ENCODE data around the gene CRACR2B. TPM values are rescaled to one million over a fixed set of nuclear protein-coding genes. Genes with fewer than 3 reads are reported as not detected.

The CRACR2B gene
- total and polyA plus RNA-seq, 2 of the 8 experiments (the other 6 are each of a cell fraction or from before 2014, with no cell fraction given) = 18.2 to 26.4 TPM

DNA sequence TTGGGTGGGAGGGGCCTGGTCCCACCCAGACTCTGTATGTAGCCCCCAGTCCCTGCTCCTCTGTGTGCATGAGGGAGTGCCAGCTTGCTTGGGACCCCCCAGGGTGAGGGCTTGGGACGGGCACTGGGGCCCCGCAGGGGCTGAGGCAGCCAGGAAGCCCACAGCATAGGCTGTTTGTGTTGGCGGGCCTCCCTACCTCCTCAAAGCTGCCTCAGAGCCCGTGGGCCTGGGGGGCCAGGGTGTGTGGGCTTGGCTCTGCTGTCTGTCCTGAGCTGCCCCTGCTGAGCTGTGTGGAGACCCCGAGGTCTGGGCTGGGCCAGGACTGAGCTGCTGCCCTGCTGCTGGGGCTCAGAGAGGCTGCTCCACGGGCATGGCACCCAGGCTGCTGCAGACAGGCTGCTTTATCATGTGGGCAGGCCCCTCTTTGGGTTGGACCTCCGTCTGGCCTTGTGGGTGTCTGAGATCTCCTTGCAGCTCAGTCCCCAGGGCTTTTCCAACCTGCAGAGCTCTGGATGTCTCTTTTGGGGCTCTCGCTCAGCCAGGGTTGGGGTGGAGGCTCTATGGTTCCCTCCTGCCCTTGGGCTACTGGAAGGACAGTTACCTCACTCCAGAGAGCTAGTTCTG is 18.3 kb downstream of the CRACR2B start:
- Histone ChIP-seq H4K91ac (replicated peaks; ENCODE audit: insufficient read length, low read length) (peak overlapping the region; percentile 83), H3K9me3 (ENCODE audit: insufficient read depth in 2 of 2, low read depth in 1 of 2, low read length in 1 of 2) (no peaks in the 10 kb centered on the region), H3K23ac (ENCODE audit: insufficient read length) (no peak overlapping the region), H3K79me2 (ENCODE audit: control insufficient read depth in 1 of 2, insufficient read depth in 2 of 2, low read length in 2 of 2) (peaks cover 0 to 23% of the 10 kb centered on the region in 2 experiments; a peak in 2 of 4 replicates), H4K5ac (ENCODE audit: insufficient read length, low read depth, low read length) (no peak overlapping the region), H3K4me3 (ENCODE audit: extremely low read depth in 1 of 4, insufficient read depth in 2 of 4, low read depth in 3 of 4, low read length in 4 of 4) (no peak overlapping the region; a peak in 1 of 8 replicates), H3K4ac (replicated peaks; ENCODE audit: insufficient read length, low read depth, low read length) (no peak overlapping the region), H3K56ac (replicated peaks; ENCODE audit: insufficient read length, low read depth, low read length) (no peak overlapping the region), H3K18ac (ENCODE audit: extremely low read depth, low read length) (no peak overlapping the region; the same call in 1 of the 2 replicates), H3K79me1 (ENCODE audit: low read depth, low read length) (peaks cover 2% of the 10 kb centered on the region; the same call in 1 of the 2 replicates), H3K27ac (ENCODE audit: low read depth, low read length) (no peak overlapping the region), H4K20me1 (replicated peaks in 1 of 2; ENCODE audit: control insufficient read depth in 1 of 2, insufficient read depth in 2 of 2, low read length in 2 of 2) (peaks cover 4 to 20% of the 10 kb centered on the region in 2 experiments), H2BK12ac (ENCODE audit: low read depth, low read length) (no peak overlapping the region), H2BK120ac (replicated peaks; ENCODE audit: low read depth, low read length) (no peak overlapping the region), H3K36me3 (ENCODE audit: control insufficient read depth in 2 of 4, insufficient read depth in 4 of 4, low read length in 3 of 4) (no peaks in the 10 kb centered on the region), H2BK15ac (ENCODE audit: low read length) (peak overlapping the region; percentile 18; the same call in 1 of the 2 replicates), H3K4me2 (ENCODE audit: insufficient read depth in 1 of 2, low read depth in 2 of 2, low read length in 2 of 2) (peak overlapping the region in 1 of 2 experiments; percentile 87; a peak in 1 of 4 replicates), H3K14ac (ENCODE audit: insufficient read length) (no peak overlapping the region), H2AFZ (ENCODE audit: low read length) (no peak overlapping the region), H2AK5ac (ENCODE audit: low read depth, low read length) (no peak overlapping the region), H2BK5ac (ENCODE audit: low read depth, low read length) (peak overlapping the region; percentile 44; the same call in 1 of the 2 replicates), H2BK20ac (ENCODE audit: low read length) (no peak overlapping the region), H3K27me3 (replicated peaks in 1 of 4; ENCODE audit: control insufficient read depth in 3 of 4, extremely low read depth in 1 of 4, insufficient read depth in 3 of 4, low read length in 3 of 4) (peaks cover 0 to 2% (median 0%) of the 10 kb centered on the region in 4 experiments; a peak in 4 of 7 replicates), H3K23me2 (ENCODE audit: low read depth, low read length) (peaks cover 32% of the 10 kb centered on the region; the same call in 1 of the 2 replicates), H3K9ac (replicated peaks in 1 of 4; ENCODE audit: extremely low read depth in 1 of 4, low read depth in 3 of 4, low read length in 3 of 4) (no peak overlapping the region), H4K8ac (ENCODE audit: extremely low read depth, insufficient read depth, low read length) (peak overlapping the region; percentile 28; the same call in 1 of the 2 replicates), H3K4me1 (replicated peaks in 1 of 4; ENCODE audit: control insufficient read depth in 3 of 4, insufficient read depth in 4 of 4, low read length in 3 of 4) (peaks cover 0 to 43% (median 29%) of the 10 kb centered on the region in 4 experiments; a peak in 6 of 7 replicates)
- 91% methylated on average over 6 of the region's 8 CpGs; no CpG with 5 or more reads in 1 of the 2 experiments for WGBS, 2 experiments (ENCODE audit: extremely low coverage in 1 of 2, insufficient coverage in 1 of 2, insufficient read length in 1 of 2, insufficient replicate concordance in 2 of 2, low coverage in 1 of 2, low lambda C conversion rate in 2 of 2, missing lambda C conversion rate in 1 of 2)
- ChIA-PET POLR2A (ENCODE audit: partially characterized antibody) (interaction anchor here (0.6 to 40.4 kb wide), 7 partner anchors 11 to 174 kb away, joined by 3 to 1917 read pairs (median 3); partner anchors contain the start of genes CD151, CEND1, CHID1 and CRACR2B), CTCF (ENCODE audit: partially characterized antibody) (interaction anchor here (0.7 to 6.7 kb wide), 12 partner anchors 8 to 205 kb away, joined by 3 to 74 read pairs (median 4); no protein-coding TSS in a partner anchor)
- no peak for TF ChIP-seq YY1 (IDR thresholded peaks at IDR 0.05; ENCODE audit: low read depth, low read length)
- TF ChIP-seq SRF (IDR thresholded peaks at IDR 0.05; ENCODE audit: low read depth, low read length) = no peak
- TF ChIP-seq MAX (IDR thresholded peaks at IDR 0.05) = no peak
- no peak for TF ChIP-seq CTBP2 (IDR thresholded peaks at IDR 0.05; ENCODE audit: borderline replicate concordance, insufficient read depth, insufficient read length, low read length)
- TF ChIP-seq RXRA (IDR thresholded peaks at IDR 0.05; ENCODE audit: insufficient read depth, low read depth, low read length) = no peak
- TF ChIP-seq FOSL1 (IDR thresholded peaks at IDR 0.05; ENCODE audit: insufficient read depth, low read depth, low read length) = no peak
- no peak for TF ChIP-seq GABPA (IDR thresholded peaks at IDR 0.05; ENCODE audit: borderline replicate concordance, insufficient read depth, low read length)
- TF ChIP-seq RAD21 (IDR thresholded peaks at IDR 0.05 in 1 of 2, conservative IDR thresholded peaks at IDR 0.05 in 1 of 2; ENCODE audit: low read depth in 2 of 2, low read length in 2 of 2) = no peak
- no peak for TF ChIP-seq CBX5 (IDR thresholded peaks at IDR 0.05; ENCODE audit: low read depth, low read length)
- no peak for DNase-seq (ENCODE audit: low read depth in 1 of 2, low spot score in 2 of 2)
- no peak for FAIRE-seq

All from H1 (cell line).